HAP-1 (cell line): ENCODE results near the gene ITGB4.

Experiments
- DNase-seq, 2 experiments: peaks; one replicate each; pipeline ENCODE4 v3.0.0-alpha.2; 2016 to 2020; ENCODE audit warnings: low spot score in 2 of 2
- H3K27me3 ChIP-seq: fragments of 250-450 bp; sonication (Bioruptor Pico); 2 replicates; pipeline ENCODE4 v1.5.1; 2020; ENCODE audit warnings: low read depth, mild to moderate bottlenecking, moderate library complexity
- H3K36me3 ChIP-seq: fragments of 250-450 bp; sonication (Bioruptor Pico); replicated peaks from 2 replicates; pipeline ENCODE4 v1.5.1; 2020; ENCODE audit warnings: mild to moderate bottlenecking
- H3K4me1 ChIP-seq: fragments of 250-450 bp; sonication (Bioruptor Pico); 2 replicates; pipeline ENCODE4 v1.5.1; 2020; ENCODE audit warnings: mild to moderate bottlenecking
- H3K4me3 ChIP-seq: fragments of 250-450 bp; sonication (Bioruptor Pico); 2 replicates; pipeline ENCODE4 v1.5.1; 2020; ENCODE audit warnings: mild to moderate bottlenecking, moderate library complexity
- H3K9me3 ChIP-seq: fragments of 250-450 bp; sonication (Bioruptor Pico); 2 replicates; pipeline ENCODE4 v1.5.1; 2020; ENCODE audit warnings: mild to moderate bottlenecking, moderate library complexity
- in situ Hi-C: fragments of 300-500 bp; cut with MboI; formaldehyde crosslinking; loops from 3 replicates; pipeline ENCODE4 v1.14.3; 2020; ENCODE audit warnings: low sequenced_read_pairs, inconsistent platforms, mixed read lengths

The ITGB4 gene

GRCh38 chr17:75691801-75692626 is 29.2 kb upstream of the ITGB4 start:
- DNase-seq, result peak in 1 of 2 experiments; percentile 29
- in situ Hi-C loops, result no loop called here
- Histone ChIP-seq H3K4me1 (no peaks in the 10 kb centered on the region), H3K36me3 (peaks cover 21% of the 10 kb centered on the region), H3K27me3 (no peaks in the 10 kb centered on the region), H3K9me3 (no peaks in the 10 kb centered on the region), H3K4me3 (no peak overlapping the region)

- no peaks in the 10 kb centered on the region for H3K4me1 ChIP-seq
- peaks cover 31% of the 10 kb centered on the region for H3K36me3 ChIP-seq
- no peak for DNase-seq
- H3K4me3 ChIP-seq, result no peak overlapping the region
- in situ Hi-C loops, result no loop called here
- H3K27me3 ChIP-seq, result no peaks in the 10 kb centered on the region
- no peaks in the 10 kb centered on the region for H3K9me3 ChIP-seq
Observed at GRCh38 chr17:75692976-75693375, 28.3 kb upstream of the ITGB4 start.

- Histone ChIP-seq H3K4me1 (no peaks in the 10 kb centered on the region), H3K27me3 (no peaks in the 10 kb centered on the region), H3K36me3 (peaks cover 35% of the 10 kb centered on the region), H3K9me3 (no peaks in the 10 kb centered on the region), H3K4me3 (no peak overlapping the region)
- in situ Hi-C loops, result no loop called here
- no peak for DNase-seq
Observed at GRCh38 chr17:75693500-75694481, 27.5 kb upstream of the ITGB4 start.

- Histone ChIP-seq H3K9me3 (no peaks in the 10 kb centered on the region), H3K27me3 (no peaks in the 10 kb centered on the region), H3K4me1 (no peaks in the 10 kb centered on the region), H3K36me3 (peaks cover 43% of the 10 kb centered on the region), H3K4me3 (no peak overlapping the region)
- DNase-seq, result no peak
- in situ Hi-C loops, result no loop called here
Observed at GRCh38 chr17:75694536-75694935, 26.7 kb upstream of the ITGB4 start.

GRCh38 chr17:75695141-75695829 is 26.0 kb upstream of the ITGB4 start:
- Histone ChIP-seq H3K36me3 (peaks cover 50% of the 10 kb centered on the region), H3K4me1 (no peaks in the 10 kb centered on the region), H3K9me3 (no peaks in the 10 kb centered on the region), H3K4me3 (no peak overlapping the region), H3K27me3 (no peaks in the 10 kb centered on the region)
- in situ Hi-C loops, result no loop called here
- DNase-seq, result no peak

- in situ Hi-C loops, result no loop called here
- H3K27me3 ChIP-seq, result no peaks in the 10 kb centered on the region
- H3K36me3 ChIP-seq, result peaks cover 56% of the 10 kb centered on the region
- H3K4me1 ChIP-seq, result no peaks in the 10 kb centered on the region
- no peak for DNase-seq
- H3K9me3 ChIP-seq, result no peaks in the 10 kb centered on the region
- no peak overlapping the region for H3K4me3 ChIP-seq
Observed at GRCh38 chr17:75695830-75696271, 25.4 kb upstream of the ITGB4 start.

GRCh38 chr17:75697651-75698291 is 23.5 kb upstream of the ITGB4 start:
- H3K27me3 ChIP-seq, result no peaks in the 10 kb centered on the region
- H3K36me3 ChIP-seq, result peaks cover 70% of the 10 kb centered on the region
- H3K4me1 ChIP-seq, result no peaks in the 10 kb centered on the region
- no peaks in the 10 kb centered on the region for H3K9me3 ChIP-seq
- no peak overlapping the region for H3K4me3 ChIP-seq
- no peak for DNase-seq
- in situ Hi-C loops, result no loop called here

GRCh38 chr17:75698659-75699058 is 22.6 kb upstream of the ITGB4 start:
- Histone ChIP-seq H3K27me3 (no peaks in the 10 kb centered on the region), H3K4me1 (no peaks in the 10 kb centered on the region), H3K9me3 (no peaks in the 10 kb centered on the region), H3K4me3 (no peak overlapping the region), H3K36me3 (peaks cover 79% of the 10 kb centered on the region)
- no peak for DNase-seq
- in situ Hi-C loops, result no loop called here

- H3K4me3 ChIP-seq, result no peak overlapping the region
- no peaks in the 10 kb centered on the region for H3K9me3 ChIP-seq
- no peaks in the 10 kb centered on the region for H3K4me1 ChIP-seq
- in situ Hi-C loops, result no loop called here
- peaks cover 86% of the 10 kb centered on the region for H3K36me3 ChIP-seq
- DNase-seq, result no peak
- no peaks in the 10 kb centered on the region for H3K27me3 ChIP-seq
Observed at GRCh38 chr17:75701288-75701687, 20.0 kb upstream of the ITGB4 start.

- no peaks in the 10 kb centered on the region for H3K9me3 ChIP-seq
- no peak for DNase-seq
- no peak overlapping the region for H3K4me3 ChIP-seq
- in situ Hi-C loops, result no loop called here
- H3K36me3 ChIP-seq, result peaks cover 82% of the 10 kb centered on the region
- no peaks in the 10 kb centered on the region for H3K4me1 ChIP-seq
- H3K27me3 ChIP-seq, result no peaks in the 10 kb centered on the region
Observed at GRCh38 chr17:75703191-75703590, 18.1 kb upstream of the ITGB4 start.

GRCh38 chr17:75703591-75703990 is 17.7 kb upstream of the ITGB4 start:
- H3K4me1 ChIP-seq, result no peaks in the 10 kb centered on the region
- no peaks in the 10 kb centered on the region for H3K27me3 ChIP-seq
- no peak for DNase-seq
- no peak overlapping the region for H3K4me3 ChIP-seq
- H3K36me3 ChIP-seq, result peaks cover 82% of the 10 kb centered on the region
- H3K9me3 ChIP-seq, result no peaks in the 10 kb centered on the region
- in situ Hi-C loops, result no loop called here

GRCh38 chr17:75704963-75705875 is 16.0 kb upstream of the ITGB4 start:
- Histone ChIP-seq H3K4me1 (no peaks in the 10 kb centered on the region), H3K4me3 (no peak overlapping the region), H3K27me3 (no peaks in the 10 kb centered on the region), H3K36me3 (peaks cover 66% of the 10 kb centered on the region), H3K9me3 (no peaks in the 10 kb centered on the region)
- DNase-seq, result no peak
- in situ Hi-C loops, result no loop called here
